Urothelium cell line (cell line): ENCODE data around the gene TUBA4B.

Source experiments
- DNase-seq: peaks from one replicate; pipeline ENCODE4 v3.0.0; 2011; ENCODE audit warnings: low spot score, mixed read lengths
- FAIRE-seq: peaks from 2 replicates; lab custom pipeline; 2011; peaks lifted over from hg19 to GRCh38; lab: Jason Lieb, UNC

Gene TUBA4B

DNA sequence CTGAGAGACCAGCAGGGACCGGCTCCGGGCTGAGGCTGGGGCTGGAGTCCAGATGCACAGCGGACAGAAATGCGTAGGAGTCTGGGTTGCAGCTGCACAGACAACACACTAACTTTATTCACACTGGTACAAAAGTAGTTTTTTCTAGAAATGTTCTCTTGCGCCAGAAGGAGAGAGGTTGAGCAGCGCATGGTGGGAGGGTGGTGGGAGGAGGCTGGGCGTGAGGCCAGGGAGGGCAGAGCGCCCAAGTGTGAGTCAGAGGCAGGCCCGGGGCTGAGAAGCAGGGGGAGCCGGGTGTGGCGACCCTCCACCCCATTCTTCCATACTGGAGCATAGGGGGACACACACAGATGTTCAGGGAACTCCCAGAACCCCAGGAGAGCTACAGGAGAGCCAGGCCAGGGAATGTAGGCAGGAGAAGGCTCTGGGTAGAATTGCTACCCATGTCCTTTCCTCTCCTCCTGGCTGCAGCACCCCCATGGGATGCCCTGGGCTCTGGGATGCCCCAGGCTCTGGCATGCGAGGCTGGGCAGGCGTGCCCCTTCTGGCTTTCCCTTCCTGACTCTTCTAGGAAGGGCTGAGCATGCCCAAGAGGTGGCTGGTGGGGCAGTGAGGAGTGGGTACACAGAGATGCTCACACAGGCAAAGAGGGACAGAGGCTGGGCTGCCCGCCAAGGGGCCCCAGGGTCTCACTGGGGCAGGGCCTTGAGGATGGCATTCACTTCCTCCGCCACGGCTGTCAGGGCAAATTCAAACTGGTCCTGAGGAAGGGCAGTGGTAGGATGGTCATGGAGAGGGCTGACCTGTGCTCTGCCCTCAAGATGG, 36.7 kb downstream of the TUBA4B start:
- FAIRE-seq (no peak), DNase-seq (peak; percentile 73)

DNA sequence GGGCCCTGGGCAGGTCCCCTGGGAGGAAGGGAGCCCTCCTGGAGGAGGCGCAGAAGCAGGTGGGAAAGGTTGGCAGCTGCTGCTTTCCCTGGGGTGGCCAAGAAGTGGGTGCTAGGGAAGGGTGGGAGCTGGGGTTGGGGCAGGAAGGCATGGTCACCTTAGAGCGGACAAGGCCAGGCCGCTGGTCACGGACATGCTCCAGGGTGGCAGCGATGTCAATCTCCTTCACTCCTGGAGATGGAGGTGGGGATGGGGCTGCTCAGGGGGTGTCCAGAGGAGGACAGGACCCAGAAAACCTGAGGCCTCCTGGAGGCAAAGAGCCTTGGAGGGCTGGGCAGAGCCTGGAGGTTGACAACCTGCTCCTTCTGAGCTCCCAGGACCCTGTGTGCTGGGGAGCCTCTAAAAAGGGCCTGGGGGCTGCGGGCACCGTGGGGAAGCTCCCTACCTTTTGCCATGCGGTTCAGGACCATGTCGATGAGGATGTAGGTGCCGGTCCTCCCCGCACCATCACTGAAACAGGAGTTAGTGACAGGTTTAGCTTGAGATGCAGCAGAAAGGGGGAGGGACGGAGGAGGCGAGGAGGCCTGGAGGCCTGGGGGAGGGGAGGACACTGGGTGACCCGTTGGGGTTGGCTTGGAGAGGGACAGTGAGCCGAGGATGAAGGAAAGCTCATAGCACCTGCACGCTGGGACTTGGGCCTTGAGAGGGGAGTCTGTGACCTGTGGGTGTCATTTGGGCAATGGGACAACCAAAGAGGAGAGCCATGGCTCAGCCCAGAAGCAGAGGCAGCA, 37.5 kb downstream of the TUBA4B start:
- FAIRE-seq: no peak
- DNase-seq: no peak

DNA sequence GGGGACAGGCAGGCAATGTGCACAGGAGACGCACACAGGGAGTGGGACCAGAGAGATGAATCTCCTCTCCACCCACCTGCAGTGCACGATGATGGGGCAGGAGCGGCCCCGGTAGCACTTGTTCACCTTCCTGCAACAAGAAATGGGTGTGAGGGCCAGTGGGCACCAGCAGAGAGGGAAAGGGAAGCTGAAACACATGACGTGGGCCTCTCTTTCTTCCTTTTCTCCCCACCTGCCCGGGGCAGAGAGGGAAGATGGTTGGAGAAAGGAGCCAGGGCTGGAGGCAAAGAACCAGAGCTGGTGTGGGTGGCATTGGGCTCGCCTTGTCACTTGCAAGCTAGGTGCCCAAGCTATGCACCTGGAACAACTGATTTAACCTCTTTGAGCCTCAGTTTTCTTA, 38.4 kb downstream of the TUBA4B start:
- no peak for FAIRE-seq
- DNase-seq: no peak

DNA sequence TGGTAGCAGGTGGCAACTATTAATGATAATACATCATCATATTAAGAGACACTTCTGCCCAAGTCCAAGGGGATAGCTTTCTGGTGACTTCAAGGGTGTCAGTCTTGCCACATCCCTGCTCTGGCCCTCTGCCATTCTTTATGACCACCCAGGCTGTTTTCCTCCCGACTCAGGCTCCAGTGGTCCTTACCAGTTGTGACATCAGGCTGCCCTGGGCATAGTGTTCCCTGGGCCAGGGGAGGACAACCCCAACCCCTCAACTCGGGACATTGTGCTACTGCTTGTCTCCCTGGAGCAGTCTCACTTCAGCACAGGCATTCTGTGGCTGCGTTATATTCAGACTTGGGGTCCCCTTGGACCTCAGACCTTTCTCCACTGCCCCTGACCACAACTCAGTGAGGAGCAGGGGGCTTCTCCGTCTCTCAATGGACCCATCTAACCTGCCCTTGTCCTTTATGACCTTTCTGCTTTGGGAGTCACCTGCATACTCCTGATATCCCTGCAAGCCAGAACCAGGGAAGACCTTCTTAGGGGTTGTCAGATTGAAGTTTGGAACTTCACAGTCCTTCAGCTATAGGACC, 39.0 kb downstream of the TUBA4B start:
- FAIRE-seq (no peak), DNase-seq (no peak)

DNA sequence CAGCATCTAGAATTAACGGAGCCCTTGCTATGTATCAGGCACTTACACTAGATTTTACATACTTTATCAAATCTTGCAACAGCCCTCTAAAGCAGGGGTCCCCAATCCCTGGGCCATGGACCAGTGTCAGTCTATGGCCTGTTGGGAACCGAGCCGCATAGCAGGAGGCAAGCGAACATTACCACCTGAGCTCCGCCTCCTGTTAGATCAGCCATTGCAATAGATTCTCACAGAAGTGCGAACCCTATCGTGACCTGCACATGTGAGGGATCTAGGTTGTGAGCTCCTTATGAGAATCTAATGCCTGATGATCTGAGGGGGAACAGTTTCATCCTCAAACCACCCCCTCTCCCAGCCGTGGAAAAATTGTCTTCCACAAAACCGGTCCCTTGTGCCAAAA, 39.6 kb downstream of the TUBA4B start:
- FAIRE-seq (no peak), DNase-seq (no peak)

DNA sequence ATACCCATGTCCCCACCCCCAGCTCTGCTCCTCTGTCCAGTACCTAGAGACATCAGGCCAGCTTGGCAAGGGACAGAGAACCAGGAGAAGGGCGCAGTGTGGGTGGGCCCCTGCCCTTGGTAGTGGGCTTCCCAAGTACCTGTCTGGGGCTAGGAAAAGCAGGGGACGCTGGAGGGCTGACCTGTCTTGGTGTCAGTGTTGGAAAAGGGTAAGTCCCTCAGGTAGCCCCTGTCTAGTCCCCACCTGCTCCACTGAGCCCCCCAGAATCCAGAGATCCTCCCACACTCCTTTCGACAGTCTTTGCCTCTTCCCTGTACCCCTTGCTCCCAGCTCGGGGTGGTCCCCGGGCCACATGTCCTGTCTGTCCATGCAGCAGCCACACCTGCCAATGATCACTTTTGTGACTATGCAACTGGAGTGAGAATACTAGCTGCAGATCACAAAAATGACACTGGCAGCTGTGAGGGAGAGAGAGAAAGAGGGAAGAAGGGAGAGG, 40.7 kb downstream of the TUBA4B start:
- FAIRE-seq (peak; percentile 9), DNase-seq (no peak)

DNA sequence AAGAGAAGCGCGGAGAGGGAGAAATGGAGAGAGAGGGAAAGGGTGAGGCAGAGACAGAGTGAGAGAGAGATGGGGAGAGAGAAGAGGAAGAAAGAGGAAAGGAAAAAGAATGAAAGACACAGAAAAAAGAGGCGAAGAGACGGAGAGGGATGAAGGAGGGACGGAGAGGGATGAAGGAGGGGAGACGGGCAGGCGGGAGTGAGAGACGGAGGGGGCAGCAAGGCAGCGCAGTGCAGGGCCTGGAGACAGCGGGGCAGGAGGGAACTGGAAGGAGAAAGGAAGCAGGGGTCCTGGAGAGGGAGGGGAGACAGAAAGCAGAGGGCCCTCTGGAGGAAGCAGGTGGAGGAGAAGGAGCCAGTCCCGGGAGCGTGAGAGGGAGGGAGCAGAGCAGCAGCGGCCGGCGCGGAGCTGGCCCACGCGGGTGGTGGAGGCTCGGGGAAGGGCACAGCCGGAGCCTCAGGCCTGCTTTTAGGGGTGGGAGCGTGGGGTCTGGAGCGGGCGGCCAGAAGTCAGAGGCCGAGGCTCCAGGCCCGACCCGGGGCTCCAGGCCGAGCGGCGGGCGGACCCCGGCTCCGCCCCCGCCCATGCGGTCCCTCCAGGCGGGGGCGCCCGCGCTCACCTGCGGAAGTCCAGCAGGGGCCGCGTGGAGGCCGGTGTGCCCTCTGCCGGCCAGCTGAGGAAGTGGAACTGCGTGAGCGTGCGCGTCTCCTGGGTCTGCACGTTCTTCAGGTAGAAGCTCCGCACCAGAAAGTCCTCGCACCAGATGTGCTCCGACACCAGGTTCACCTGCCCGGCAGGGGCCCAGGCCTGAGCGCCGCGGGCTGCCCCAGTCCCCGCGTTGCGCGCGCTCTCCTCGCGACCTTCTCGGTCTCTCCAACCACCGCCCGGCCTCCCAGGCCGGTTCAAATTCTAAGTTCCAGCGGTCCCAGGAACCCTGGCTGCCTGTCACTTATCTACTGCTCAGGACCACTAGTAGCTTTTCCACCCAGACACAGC, 41.6 kb downstream of the TUBA4B start:
- DNase-seq: peak; percentile 84
- no peak for FAIRE-seq

DNA sequence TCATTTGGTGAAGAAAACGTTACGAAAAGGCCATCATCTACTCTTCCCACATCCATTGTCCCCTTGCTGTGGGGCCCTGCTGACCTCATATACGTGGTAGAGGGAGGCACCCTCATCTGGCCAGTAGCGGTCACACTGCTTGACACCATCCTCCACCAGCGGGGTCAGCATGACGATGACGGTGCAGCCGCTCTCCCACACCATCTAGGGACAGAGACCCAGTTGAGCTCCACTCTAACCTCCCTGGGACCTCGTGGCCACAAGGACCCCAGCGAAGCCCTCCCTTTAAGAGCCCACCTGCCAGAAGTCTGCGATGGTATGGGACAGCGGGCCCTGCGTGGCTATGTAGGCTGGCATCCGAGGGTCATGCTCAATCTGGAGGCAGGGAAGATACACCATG, 43.1 kb downstream of the TUBA4B start:
- no peak for FAIRE-seq

DNA sequence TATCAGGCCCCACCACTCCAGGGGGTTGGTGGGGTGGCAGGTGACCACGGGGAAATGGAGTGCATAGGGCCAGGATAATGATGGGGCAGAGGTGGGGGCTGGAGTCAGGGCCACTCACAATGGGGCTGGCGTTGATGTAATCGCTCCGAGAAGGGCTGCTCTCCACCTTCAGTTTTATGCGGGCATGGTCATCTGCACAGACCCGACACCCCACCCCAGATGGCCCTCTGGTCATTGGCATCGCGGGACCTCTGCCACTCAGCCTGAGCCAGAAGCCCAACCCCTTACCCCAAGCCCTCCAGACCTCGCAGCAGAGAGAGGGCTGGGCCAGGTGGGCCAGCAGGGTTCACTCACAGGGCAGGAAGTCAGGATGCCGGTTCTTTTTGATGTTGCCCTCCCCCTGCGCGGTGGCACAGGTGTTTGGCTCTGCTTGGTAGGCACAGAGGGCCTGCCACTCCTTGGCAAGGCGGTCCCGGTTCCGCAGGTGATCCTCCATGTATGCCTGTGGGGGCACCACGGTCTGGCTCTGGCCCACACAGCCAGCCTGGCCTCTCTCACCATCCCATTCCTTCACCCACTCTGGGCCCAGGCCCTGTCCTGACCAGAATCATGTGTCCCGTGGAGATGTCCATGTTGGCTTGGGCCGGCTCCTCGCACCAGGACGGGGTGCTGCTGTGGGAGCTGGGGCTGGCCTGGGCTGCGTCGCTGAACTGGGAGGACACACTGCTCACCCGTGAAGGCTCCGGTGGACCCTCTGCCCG, 43.8 kb downstream of the TUBA4B start:
- DNase-seq (no peak), FAIRE-seq (no peak)

More for the DNA sequence above, 43.1 kb downstream of the TUBA4B start:
- DNase-seq: no peak

DNA sequence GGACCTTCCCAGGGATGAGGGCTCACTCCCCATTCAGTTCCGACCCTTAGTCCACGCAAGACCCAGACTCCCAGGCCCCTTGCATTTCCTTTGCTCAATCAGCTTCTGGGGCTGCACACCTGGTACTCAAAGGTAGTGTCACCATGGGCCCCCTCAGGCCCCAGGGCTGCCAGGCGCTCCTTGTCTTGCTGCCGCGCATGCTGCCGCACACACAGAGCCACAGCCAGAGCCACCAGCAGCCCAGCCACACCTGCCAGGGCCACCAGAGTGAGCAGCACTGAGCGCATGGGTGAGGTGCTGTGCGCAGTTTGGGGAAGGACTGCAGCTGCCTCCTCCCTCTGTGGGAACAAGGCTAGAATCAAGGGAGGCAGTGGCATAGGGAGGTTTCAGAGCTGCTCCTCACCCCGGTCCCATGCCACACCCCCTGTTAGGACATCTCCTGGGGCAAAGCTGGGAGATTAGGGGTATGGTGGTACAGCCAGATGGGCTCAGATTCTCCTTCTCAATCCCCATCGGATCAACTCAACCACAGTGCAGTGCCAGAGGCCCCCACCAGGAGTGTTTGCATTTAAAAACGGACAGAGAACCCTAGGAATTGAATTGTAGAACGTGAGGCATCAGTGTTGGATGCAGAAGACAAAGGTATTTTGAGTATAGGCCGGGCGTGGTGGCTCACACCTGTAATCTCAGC, 44.9 kb downstream of the TUBA4B start:
- no peak for FAIRE-seq
- DNase-seq: no peak

DNA sequence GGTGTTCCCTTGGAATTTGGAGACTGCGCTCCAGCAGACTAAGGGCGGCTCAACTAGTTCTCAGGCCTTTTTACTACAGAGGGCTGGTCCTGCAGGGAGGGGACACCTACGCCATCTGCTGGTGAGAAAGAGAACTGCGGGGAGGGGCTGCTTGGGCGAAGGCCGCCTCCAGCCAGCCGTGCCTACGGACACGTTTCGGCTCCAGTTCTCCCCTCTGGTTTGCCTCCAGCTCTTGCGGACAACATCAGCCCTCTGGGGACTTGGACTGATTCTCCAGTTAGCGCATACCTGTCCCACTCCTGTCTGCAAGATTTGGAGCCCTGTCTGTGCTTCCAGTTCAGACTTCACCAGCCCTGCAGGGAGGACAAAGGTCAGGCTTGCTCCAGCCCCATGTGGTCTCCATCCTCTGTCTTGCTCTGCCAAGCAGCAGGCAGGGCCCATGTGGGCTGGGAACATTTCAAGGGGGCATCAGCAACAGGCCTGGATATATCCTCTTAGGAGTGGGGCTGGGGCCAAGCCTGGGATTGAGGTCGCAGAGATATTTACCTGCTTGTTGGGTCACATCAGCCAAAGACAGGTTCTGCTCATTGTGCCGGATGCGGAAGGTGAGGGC, 45.8 kb downstream of the TUBA4B start:
- FAIRE-seq (no peak), DNase-seq (peak; percentile 89)

DNA sequence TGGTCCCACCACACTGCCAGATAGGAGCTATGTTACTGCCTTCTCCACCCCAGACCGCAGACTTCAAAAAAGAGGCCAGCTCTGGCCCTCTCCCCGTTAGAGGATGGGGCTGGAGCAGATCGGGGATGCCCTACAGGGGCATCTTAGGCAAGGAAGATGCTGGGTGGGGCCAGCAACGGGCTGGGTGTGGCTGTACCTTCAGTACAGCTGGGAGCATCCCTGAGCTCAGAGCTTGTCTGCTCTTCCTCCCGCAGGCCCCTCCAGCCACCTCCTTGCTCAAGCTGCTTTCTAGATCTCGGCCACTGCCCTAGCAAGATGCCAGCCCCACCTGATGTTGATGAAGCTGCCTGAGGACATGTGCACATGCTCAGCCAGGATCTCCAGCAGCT, 46.3 kb downstream of the TUBA4B start:
- FAIRE-seq: no peak
- DNase-seq: no peak

DNA sequence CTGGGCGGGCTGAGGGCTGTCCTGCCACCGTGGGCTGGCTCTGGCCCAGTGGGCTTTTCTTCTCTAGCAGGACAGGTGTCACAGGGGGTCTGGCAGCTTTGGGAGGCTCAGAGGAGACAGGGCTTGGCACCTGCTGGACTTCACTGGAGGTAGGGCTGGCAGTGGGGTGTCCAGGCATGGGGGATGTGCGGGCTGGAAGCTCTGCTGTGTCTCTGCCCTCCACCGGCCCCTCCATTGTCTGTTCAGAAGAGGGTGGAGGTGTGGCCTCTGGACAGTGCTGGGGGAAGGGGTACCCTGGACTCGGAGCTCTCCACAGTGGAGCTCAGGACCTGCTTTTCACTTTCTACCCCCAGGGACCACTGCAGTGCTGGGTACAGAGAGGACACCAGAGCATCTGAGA, 47.0 kb downstream of the TUBA4B start:
- FAIRE-seq (no peak), DNase-seq (no peak)

DNA sequence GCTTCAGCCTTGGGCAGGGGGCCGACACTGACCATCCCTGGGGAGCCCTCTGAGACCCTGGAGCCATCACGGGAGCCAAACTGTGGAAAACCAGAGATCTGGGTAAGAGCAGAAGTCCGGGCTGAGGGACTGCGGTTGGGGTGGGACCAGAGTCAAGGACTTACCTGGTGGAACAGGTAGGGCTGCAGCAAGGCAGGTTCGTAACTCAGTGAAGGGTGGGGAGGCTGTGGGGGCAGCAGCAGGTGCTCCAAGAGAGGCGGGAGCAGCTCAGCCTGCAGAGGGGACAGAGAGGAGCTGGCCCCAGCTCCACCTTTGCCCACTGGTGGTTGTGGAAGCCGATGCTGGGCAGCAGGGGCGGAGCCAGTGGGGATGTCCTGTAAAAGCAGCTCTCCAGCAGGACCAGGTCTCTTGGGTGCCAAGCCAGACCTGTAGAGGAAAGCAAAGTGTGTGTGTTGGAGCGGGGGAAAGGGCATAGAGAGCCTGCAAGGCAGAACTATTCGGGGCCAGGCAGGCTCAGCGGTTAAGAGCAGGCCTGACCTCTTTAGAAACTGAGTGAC, 49.4 kb downstream of the TUBA4B start:
- FAIRE-seq (no peak), DNase-seq (no peak)

DNA sequence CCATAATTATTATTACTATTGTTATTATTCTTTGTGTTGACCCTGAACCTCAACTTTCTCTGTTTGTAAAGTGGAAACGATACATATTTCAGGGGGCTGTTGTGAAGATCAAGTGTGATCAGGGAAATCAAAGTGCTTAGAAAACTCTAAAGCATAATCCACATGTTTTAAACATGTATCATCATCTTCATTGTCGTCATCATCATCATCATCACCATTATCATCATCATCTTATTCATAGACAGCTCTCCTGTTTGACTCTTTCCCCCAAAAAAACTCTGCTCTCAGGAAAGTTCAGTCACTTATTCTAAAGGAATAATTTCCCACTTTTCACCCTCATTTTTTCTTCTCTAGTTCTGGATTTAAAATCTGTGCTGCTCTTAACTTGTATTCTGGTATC, 51.2 kb downstream of the TUBA4B start:
- FAIRE-seq (no peak), DNase-seq (no peak)

DNA sequence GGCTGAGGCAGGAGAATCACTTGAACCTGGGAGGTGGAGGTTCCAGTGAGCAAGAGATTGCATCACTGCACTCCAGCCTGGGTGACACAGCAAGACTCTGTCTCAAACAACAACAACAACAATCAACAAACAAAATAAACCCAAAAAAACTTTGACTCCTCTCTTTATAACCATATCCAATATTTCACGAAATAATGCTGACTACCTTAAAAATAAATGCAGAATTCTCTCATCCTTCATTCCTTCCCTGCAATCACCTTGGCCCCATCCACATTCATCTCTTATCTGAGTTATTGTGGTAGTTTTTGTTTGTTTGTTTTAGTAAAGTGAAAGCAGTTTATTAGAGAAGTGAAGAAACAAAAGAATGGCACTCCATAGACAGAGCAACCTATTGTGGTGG, 53.0 kb downstream of the TUBA4B start:
- no peak for DNase-seq
- FAIRE-seq: no peak

DNA sequence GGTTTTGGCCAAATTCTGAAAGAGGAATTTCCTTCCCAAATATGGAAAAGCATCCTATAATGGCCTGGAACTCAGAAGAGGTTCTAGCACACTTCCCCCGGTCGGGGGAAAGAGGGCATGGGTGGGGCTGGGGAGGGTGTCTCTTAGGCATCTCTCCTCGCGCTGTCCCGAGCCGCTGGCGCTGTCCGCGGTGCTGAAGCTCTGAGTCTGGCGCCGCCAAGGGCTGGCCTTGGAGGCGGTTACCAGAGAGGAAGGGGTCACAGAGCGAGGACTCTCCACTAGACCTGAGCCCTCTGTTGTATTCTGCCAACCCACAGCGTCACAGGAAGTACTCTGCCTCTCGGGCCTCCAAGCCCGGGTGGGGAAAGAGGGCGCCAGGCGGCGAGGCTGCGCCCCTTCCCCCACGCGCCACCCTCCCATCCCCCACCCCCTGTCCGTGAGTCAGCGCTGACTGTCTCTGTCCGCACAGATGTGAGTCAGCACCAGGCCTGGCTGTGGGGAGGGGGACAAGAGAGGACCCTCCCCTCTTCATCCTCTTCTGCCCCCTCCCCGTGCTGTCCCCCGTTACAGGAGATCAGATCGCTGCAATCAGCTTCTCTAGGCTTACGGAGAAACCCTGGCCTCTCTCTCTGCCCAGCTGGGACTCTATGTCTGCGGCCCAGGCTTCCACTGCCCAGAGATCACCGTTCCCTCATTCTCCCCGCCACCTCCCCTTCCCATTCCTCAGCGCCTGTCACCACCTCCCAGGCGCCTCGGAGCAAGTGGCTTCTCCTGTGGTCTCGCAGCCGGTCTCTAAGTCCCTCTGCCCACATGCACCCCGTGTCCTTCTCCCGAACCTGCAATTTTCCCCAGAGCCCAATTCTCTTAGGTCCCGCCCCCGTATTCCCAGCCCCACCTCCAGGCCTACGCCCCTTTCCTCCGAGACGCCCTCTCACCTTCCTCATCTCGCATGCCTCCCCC, 55.4 kb downstream of the TUBA4B start:
- DNase-seq (peak; percentile 86), FAIRE-seq (peak; percentile 90)
